Hypothalamus (tissue), 51 donors: ENCODE results near the gene G6PD.
A peak's percentile ranks its signal among the peaks of the same experiment; 100 is the strongest.
"Not testable (repeated sequence)": the region's sequence is repeated elsewhere in the genome, so short reads cannot be mapped to it uniquely, and the experiment has no call there.

Source experiments
- DNase-seq, 51 donors: peaks; one replicate each; lab custom pipeline; 2025; lab: John Stamatoyannopoulos, UW

Gene G6PD

GRCh38 chrX:154545673-154546274 is 872 bp downstream of the G6PD start:
- DNase-seq = no peak

GRCh38 chrX:154542723-154543424 is 3.8 kb downstream of the G6PD start:
- peak in 12 of 51 donors; percentile 3 to 37 (median 13) for DNase-seq

- peak in 35 of 51 donors; percentile 1 to 61 (median 21) for DNase-seq
Observed at GRCh38 chrX:154541896-154542722, 4.5 kb downstream of the G6PD start.

GRCh38 chrX:154541589-154541895 is 5.1 kb downstream of the G6PD start:
- no peak for DNase-seq

GRCh38 chrX:154540897-154541535 is 5.6 kb downstream of the G6PD start:
- no peak for DNase-seq

- DNase-seq = not testable (repeated sequence)
Observed at GRCh38 chrX:154540365-154540764, 6.3 kb downstream of the G6PD start.

GRCh38 chrX:154539077-154539476 is 7.6 kb downstream of the G6PD start:
- peak in 5 of 51 donors; percentile 2 to 9 (median 4) for DNase-seq

GRCh38 chrX:154535892-154536291 is 10.8 kb downstream of the G6PD start:
- no peak for DNase-seq

- DNase-seq = peak in 50 of 51 donors; percentile 5 to 91 (median 74)
Observed at GRCh38 chrX:154534526-154535322, 11.9 kb downstream of the G6PD start.

- DNase-seq = no peak
Observed at GRCh38 chrX:154532690-154533089, 14.0 kb downstream of the G6PD start.

- DNase-seq = peak in 2 of 51 donors; percentile 7 to 56
Observed at GRCh38 chrX:154531626-154532025, 15.0 kb downstream of the G6PD start.

GRCh38 chrX:154530286-154530685 is 16.4 kb downstream of the G6PD start:
- no peak for DNase-seq

- DNase-seq = no peak
Observed at GRCh38 chrX:154529206-154529612, 17.4 kb downstream of the G6PD start.

- peak in 46 of 51 donors; percentile 4 to 80 (median 45) for DNase-seq
Observed at GRCh38 chrX:154526901-154527675, 19.6 kb downstream of the G6PD start.

- no peak for DNase-seq
Observed at GRCh38 chrX:154525606-154526490, 20.8 kb downstream of the G6PD start.

- no peak for DNase-seq
Observed at GRCh38 chrX:154519389-154519788, 27.3 kb downstream of the G6PD start.

- DNase-seq = peak in 16 of 51 donors; percentile 2 to 52 (median 27)
Observed at GRCh38 chrX:154517101-154517781, 29.4 kb downstream of the G6PD start.

GRCh38 chrX:154516656-154517100 is 30.0 kb downstream of the G6PD start:
- DNase-seq = peak in 15 of 51 donors; percentile 7 to 59 (median 31)
